ENCODE results near the gene USP11. TPM values are rescaled to one million over a fixed set of nuclear protein-coding genes. Genes with fewer than 3 reads are reported as not detected.
A peak's percentile ranks its signal among the peaks of the same experiment; 100 is the strongest.

The USP11 gene
- total and polyA plus RNA-seq, 2 of the 8 experiments (the other 6 are each of a cell fraction or from before 2014, with no cell fraction given): 40.9 to 84.0 TPM

DNA sequence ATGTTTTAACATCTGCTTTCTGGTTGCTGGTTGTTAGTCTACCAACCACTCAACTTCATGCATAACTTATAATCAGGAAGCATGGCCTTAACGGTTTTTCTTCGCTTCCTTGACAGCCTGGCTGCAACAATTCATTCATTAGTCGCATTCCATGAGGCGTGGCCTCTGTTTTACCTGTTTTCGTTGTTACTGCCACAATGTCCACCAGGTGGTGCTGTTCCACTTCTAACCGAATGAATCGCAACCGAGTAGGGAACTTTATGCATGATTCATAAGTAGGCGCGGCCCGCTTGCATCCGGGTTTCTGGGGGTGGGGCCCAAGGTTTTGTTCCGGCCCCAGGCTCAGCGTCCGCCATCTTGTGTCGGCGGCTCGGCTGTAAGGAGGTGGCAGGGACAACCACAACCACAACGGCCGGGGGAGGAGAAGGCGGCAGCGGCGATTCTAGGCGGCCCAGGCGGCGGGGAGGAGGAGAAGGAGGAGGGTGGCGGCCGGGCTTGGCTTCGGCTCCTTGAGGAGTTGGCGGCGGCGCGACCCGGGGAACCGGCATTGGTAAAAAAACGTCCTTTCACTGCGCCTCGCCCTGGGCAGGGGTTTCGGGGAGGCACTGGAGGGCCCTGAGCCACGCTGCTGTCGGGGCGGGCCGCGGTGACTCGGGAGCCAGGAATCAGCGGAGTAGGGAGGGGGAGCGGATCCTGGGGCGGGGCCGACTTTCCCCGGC lies 39.2 kb upstream of the USP11 start, which contains the start of gene UBA1 (continued):
- peak in 1 of 2 experiments; percentile 70; a peak in 2 of 4 replicates for TF ChIP-seq SIN3A (conservative IDR thresholded peaks at IDR 0.05 in 1 of 2, IDR thresholded peaks at IDR 0.05 in 1 of 2; ENCODE audit: low read depth in 1 of 2, low read length in 2 of 2)
- TF ChIP-seq MAFK (IDR thresholded peaks at IDR 0.05; ENCODE audit: low read depth, low read length): no peak
- TF ChIP-seq TCF12 (IDR thresholded peaks at IDR 0.05; ENCODE audit: low read depth, low read length): no peak
- TF ChIP-seq SIRT6 (IDR thresholded peaks at IDR 0.05; ENCODE audit: low read length): no peak
- TF ChIP-seq, protein P1, sequence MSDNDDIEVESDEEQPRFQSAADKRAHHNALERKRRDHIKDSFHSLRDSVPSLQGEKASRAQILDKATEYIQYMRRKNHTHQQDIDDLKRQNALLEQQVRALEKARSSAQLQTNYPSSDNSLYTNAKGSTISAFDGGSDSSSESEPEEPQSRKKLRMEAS (IDR thresholded peaks at IDR 0.05): 0 out of 2 replicates have a peak, but pooled peaks have one; percentile 29
- peak; percentile 83 for TF ChIP-seq TBP (IDR thresholded peaks at IDR 0.05; ENCODE audit: low read depth, low read length)
- TF ChIP-seq NANOG (IDR thresholded peaks at IDR 0.05; ENCODE audit: insufficient read depth, low read depth, low read length, poor library complexity, severe bottlenecking): no peak
- TF ChIP-seq, protein P2, sequence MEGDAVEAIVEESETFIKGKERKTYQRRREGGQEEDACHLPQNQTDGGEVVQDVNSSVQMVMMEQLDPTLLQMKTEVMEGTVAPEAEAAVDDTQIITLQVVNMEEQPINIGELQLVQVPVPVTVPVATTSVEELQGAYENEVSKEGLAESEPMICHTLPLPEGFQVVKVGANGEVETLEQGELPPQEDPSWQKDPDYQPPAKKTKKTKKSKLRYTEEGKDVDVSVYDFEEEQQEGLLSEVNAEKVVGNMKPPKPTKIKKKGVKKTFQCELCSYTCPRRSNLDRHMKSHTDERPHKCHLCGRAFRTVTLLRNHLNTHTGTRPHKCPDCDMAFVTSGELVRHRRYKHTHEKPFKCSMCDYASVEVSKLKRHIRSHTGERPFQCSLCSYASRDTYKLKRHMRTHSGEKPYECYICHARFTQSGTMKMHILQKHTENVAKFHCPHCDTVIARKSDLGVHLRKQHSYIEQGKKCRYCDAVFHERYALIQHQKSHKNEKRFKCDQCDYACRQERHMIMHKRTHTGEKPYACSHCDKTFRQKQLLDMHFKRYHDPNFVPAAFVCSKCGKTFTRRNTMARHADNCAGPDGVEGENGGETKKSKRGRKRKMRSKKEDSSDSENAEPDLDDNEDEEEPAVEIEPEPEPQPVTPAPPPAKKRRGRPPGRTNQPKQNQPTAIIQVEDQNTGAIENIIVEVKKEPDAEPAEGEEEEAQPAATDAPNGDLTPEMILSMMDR (IDR thresholded peaks at IDR 0.05; ENCODE audit: control extremely low read depth in 1 of 3, insufficient read depth in 1 of 3, low read depth in 1 of 3, low read length in 3 of 3): peak in 2 of 3 experiments; percentile 55 to 72; a peak in 3 of 4 replicates
- TF ChIP-seq SP2 (IDR thresholded peaks at IDR 0.05; ENCODE audit: low read length): no peak
- peak; percentile 56 for TF ChIP-seq TAF7 (optimal IDR thresholded peaks at IDR 0.05; ENCODE audit: borderline replicate concordance, low read depth, low read length)
- no peak for TF ChIP-seq NRF1 (IDR thresholded peaks at IDR 0.05; ENCODE audit: low read depth, low read length)
- no peak for TF ChIP-seq GABPA (IDR thresholded peaks at IDR 0.05; ENCODE audit: borderline replicate concordance, insufficient read depth, low read length)
- peak in 1 of 2 experiments; percentile 84; a peak in 2 of 3 replicates for TF ChIP-seq POLR2A (IDR thresholded peaks at IDR 0.05; ENCODE audit: control extremely low read depth in 1 of 2, low read depth in 2 of 2, low read length in 2 of 2)
- TF ChIP-seq, protein P3, sequence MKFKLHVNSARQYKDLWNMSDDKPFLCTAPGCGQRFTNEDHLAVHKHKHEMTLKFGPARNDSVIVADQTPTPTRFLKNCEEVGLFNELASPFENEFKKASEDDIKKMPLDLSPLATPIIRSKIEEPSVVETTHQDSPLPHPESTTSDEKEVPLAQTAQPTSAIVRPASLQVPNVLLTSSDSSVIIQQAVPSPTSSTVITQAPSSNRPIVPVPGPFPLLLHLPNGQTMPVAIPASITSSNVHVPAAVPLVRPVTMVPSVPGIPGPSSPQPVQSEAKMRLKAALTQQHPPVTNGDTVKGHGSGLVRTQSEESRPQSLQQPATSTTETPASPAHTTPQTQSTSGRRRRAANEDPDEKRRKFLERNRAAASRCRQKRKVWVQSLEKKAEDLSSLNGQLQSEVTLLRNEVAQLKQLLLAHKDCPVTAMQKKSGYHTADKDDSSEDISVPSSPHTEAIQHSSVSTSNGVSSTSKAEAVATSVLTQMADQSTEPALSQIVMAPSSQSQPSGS (IDR thresholded peaks at IDR 0.05; ENCODE audit: low read length): no peak; the same call in 1 of the 2 replicates
- TF ChIP-seq PHF8 (conservative IDR thresholded peaks at IDR 0.05; ENCODE audit: low read depth, low read length): peak; percentile 88
- peak; percentile 83 for TF ChIP-seq TAF1 (IDR thresholded peaks at IDR 0.05; ENCODE audit: low read depth, low read length)
- no peak for TF ChIP-seq BACH1 (IDR thresholded peaks at IDR 0.05; ENCODE audit: low read length)
- no peak for TF ChIP-seq JUN (IDR thresholded peaks at IDR 0.05; ENCODE audit: low read depth, low read length)
- TF ChIP-seq RAD21 (IDR thresholded peaks at IDR 0.05 in 1 of 2, conservative IDR thresholded peaks at IDR 0.05 in 1 of 2; ENCODE audit: low read depth in 2 of 2, low read length in 2 of 2): peak; percentile 74 to 78

Data from H1 (cell line).